DLD1 (cell line): ENCODE results near the gene STUM.

ENCODE experiments used
- in situ Hi-C: cut with HindIII; loops from 2 replicates; pipeline ENCODE4 v1.10.0; 2017; ENCODE audit warnings: low sequenced_read_pairs

STUM gene

GRCh38 chr1:226618380-226618779 lies 69.8 kb downstream of the STUM start:
- in situ Hi-C loops = no loop called here

- in situ Hi-C loops = no loop called here
Measured at GRCh38 chr1:226619031-226619430, 70.5 kb downstream of the STUM start.

- in situ Hi-C loops = no loop called here
Measured at GRCh38 chr1:226622012-226622411, 73.4 kb downstream of the STUM start.

GRCh38 chr1:226624526-226624925 lies 76.0 kb downstream of the STUM start:
- in situ Hi-C loops = no loop called here

- in situ Hi-C loops = no loop called here
Measured at GRCh38 chr1:226625326-226625725, 76.8 kb downstream of the STUM start.

- in situ Hi-C loops = no loop called here
Measured at GRCh38 chr1:226625832-226626576, 77.4 kb downstream of the STUM start.

- in situ Hi-C loops = no loop called here
Measured at GRCh38 chr1:226626577-226626956, 78.0 kb downstream of the STUM start.

- in situ Hi-C loops = no loop called here
Measured at GRCh38 chr1:226627050-226627755, 78.6 kb downstream of the STUM start.

- in situ Hi-C loops = no loop called here
Measured at GRCh38 chr1:226627924-226628611, 79.5 kb downstream of the STUM start.

- in situ Hi-C loops = no loop called here
Measured at GRCh38 chr1:226628612-226629155, 80.1 kb downstream of the STUM start.

- in situ Hi-C loops = no loop called here
Measured at GRCh38 chr1:226629210-226629895, 80.8 kb downstream of the STUM start.

- in situ Hi-C loops = no loop called here
Measured at GRCh38 chr1:226629896-226630550, 81.5 kb downstream of the STUM start.

- in situ Hi-C loops = no loop called here
Measured at GRCh38 chr1:226630592-226630991, 82.0 kb downstream of the STUM start.

- in situ Hi-C loops = no loop called here
Measured at GRCh38 chr1:226631229-226632000, 82.9 kb downstream of the STUM start.

GRCh38 chr1:226632169-226632879 lies 83.8 kb downstream of the STUM start:
- in situ Hi-C loops = no loop called here

- in situ Hi-C loops = no loop called here
Measured at GRCh38 chr1:226632922-226633351, 84.4 kb downstream of the STUM start.

GRCh38 chr1:226633541-226634165 lies 85.1 kb downstream of the STUM start:
- in situ Hi-C loops = no loop called here

GRCh38 chr1:226634166-226634588 lies 85.6 kb downstream of the STUM start:
- in situ Hi-C loops = no loop called here
